OCI-LY7 (cell line): ENCODE measurements around the gene RHOA. TPM values are rescaled to one million over a fixed set of nuclear protein-coding genes. Genes with fewer than 3 reads are reported as not detected.

Experiments used
- BruUV-seq: library from RNA; stranded (reverse); fragments of 400-500 nt; replicated peaks from 2 replicates; lab custom pipeline; 2021; lab: Mats Ljungman, UMichigan
- CTCF ChIA-PET: fragments of 300-600 bp; sonication (Branson Sonifier 250); formaldehyde crosslinking; loops from one replicate; lab custom pipeline; 2022; ENCODE audit warnings: antibody characterized with exemption; ENCODE audit not compliant: unreplicated experiment; lab: Charles Lee
- POLR2A ChIA-PET: fragments of 300-600 bp; sonication (Branson Sonifier 250); formaldehyde crosslinking; loops from one replicate; lab custom pipeline; 2022; ENCODE audit warnings: antibody characterized with exemption; lab: Charles Lee
- DNase-seq: peaks from one replicate; pipeline ENCODE4 v3.0.0-alpha.2; 2015; ENCODE audit warnings: low spot score
- H2AFZ ChIP-seq: fragments of 200-600 bp; sonication (generic), shearing (Covaris generic); 2 replicates; pipeline ENCODE4 v1.6.1; 2014; ENCODE audit warnings: mild to moderate bottlenecking, antibody characterized with exemption, low read length, moderate library complexity
- H3K27ac ChIP-seq: fragments of 200-600 bp; sonication (generic); 2 replicates; pipeline ENCODE4 v1.5.1; 2014; ENCODE audit warnings: mixed run types, low read depth, mild to moderate bottlenecking, moderate library complexity, low read length, inconsistent platforms; ENCODE audit not compliant: poor library complexity, severe bottlenecking
- H3K36me3 ChIP-seq: fragments of 200-600 bp; sonication (generic); 2 replicates; pipeline ENCODE4 v1.6.1; 2014; ENCODE audit warnings: mild to moderate bottlenecking, antibody characterized with exemption, low read length, moderate library complexity, mixed read lengths; ENCODE audit not compliant: insufficient read depth
- H3K4me1 ChIP-seq: fragments of 200-600 bp; sonication (generic); 2 replicates; pipeline ENCODE4 v1.5.1; 2014; ENCODE audit warnings: mild to moderate bottlenecking, low read length; ENCODE audit not compliant: insufficient read depth, poor library complexity, severe bottlenecking
- H3K4me2 ChIP-seq: fragments of 200-600 bp; sonication (generic); 2 replicates; pipeline ENCODE4 v1.6.1; 2014; ENCODE audit warnings: mild to moderate bottlenecking, low read length
- H3K4me3 ChIP-seq: fragments of 200-600 bp; sonication (generic); 2 replicates; pipeline ENCODE4 v1.5.1; 2014; ENCODE audit warnings: mild to moderate bottlenecking, low read depth, low read length; ENCODE audit not compliant: poor library complexity, severe bottlenecking
- H3K79me2 ChIP-seq: fragments of 200-600 bp; sonication (generic); 2 replicates; pipeline ENCODE4 v1.6.1; 2016; ENCODE audit warnings: low read depth, mild to moderate bottlenecking, low read length, moderate library complexity, mixed read lengths; ENCODE audit not compliant: insufficient read depth
- H3K9me2 ChIP-seq: fragments of 200-600 bp; sonication (generic); 2 replicates; pipeline ENCODE4 v1.6.1; 2016; ENCODE audit warnings: mild to moderate bottlenecking, low read length, mixed read lengths; ENCODE audit not compliant: insufficient read depth
- H3K9me3 ChIP-seq: fragments of 200-600 bp; sonication (generic); 2 replicates; pipeline ENCODE4 v1.6.1; 2014; ENCODE audit warnings: mild to moderate bottlenecking, mixed run types, low read length, mixed read lengths
- H4K20me1 ChIP-seq: fragments of 200-600 bp; sonication (generic); 2 replicates; pipeline ENCODE4 v1.6.1; 2014; ENCODE audit warnings: mild to moderate bottlenecking, antibody characterized with exemption, low read length, moderate library complexity, mixed read lengths; ENCODE audit not compliant: insufficient read depth
- CTCF ChIP-seq: fragments of 200-600 bp; sonication (generic); conservative IDR thresholded peaks from 2 replicates; pipeline ENCODE4 v1.5.1; 2014; ENCODE audit warnings: mild to moderate bottlenecking, antibody characterized with exemption, low read length, moderate library complexity, mixed read lengths
- EZH2phosphoT487 ChIP-seq: fragments of 200-600 bp; sonication (generic); IDR thresholded peaks from 2 replicates; pipeline ENCODE4 v1.6.1; 2018; ENCODE audit warnings: low read depth, borderline replicate concordance, mild to moderate bottlenecking, mixed run types, antibody characterized with exemption, low read length, moderate library complexity, mixed read lengths
- intact Hi-C: fragments of 100-400 bp; cut with micrococcal nuclease; formaldehyde crosslinking; loops from one replicate; pipeline ENCODE4 v1.10.0; 2022; ENCODE audit not compliant: unreplicated experiment
- total RNA-seq, 2 experiments: library from RNA; depleted of rRNA in 1 of 2; stranded (reverse); fragments of >200 nt in 1 of 2; shearing (Covaris generic) in 1 of 2; gene quantifications; 2 replicates each; pipeline ENCODE4 v1.2.3, GENCODE V29; 2014 to 2022

RHOA gene
- total RNA-seq, 2 experiments from 2014 or later = 218 to 373 TPM

GRCh38 chr3:49460188-49460890, 48.6 kb upstream of the RHOA start:
- Histone ChIP-seq H3K9me2 (no peaks in the 10 kb centered on the region), H2AFZ (no peak overlapping the region), H3K79me2 (no peaks in the 10 kb centered on the region), H3K27ac (no peak overlapping the region), H3K36me3 (no peaks in the 10 kb centered on the region), H3K4me2 (no peak overlapping the region), H3K4me1 (no peaks in the 10 kb centered on the region), H4K20me1 (no peaks in the 10 kb centered on the region), H3K4me3 (no peak overlapping the region), H3K9me3 (no peaks in the 10 kb centered on the region)
- CTCF ChIA-PET = interaction anchor here (0.6 kb wide), 1 partner anchor 13 kb away, joined by 3 read pairs; no protein-coding TSS in a partner anchor
- no peak for TF ChIP-seq CTCF
- intact Hi-C loops = no loop called here
- DNase-seq = no peak
- BruUV-seq = no TSS peak
- POLR2A ChIA-PET = interaction anchor here (0.6 to 1.6 kb wide), 2 partner anchors 10 to 153 kb away, joined by 6 to 7 read pairs; partner anchors contain the start of gene DAG1

- Histone ChIP-seq H3K4me2 (no peak overlapping the region), H3K27ac (no peak overlapping the region), H3K4me1 (no peaks in the 10 kb centered on the region), H3K9me3 (no peaks in the 10 kb centered on the region), H3K4me3 (no peak overlapping the region), H4K20me1 (no peaks in the 10 kb centered on the region), H3K36me3 (no peaks in the 10 kb centered on the region), H2AFZ (no peak overlapping the region), H3K79me2 (no peaks in the 10 kb centered on the region), H3K9me2 (no peaks in the 10 kb centered on the region)
- ChIA-PET POLR2A (no interaction called here), CTCF (no interaction called here)
- no peak for DNase-seq
- intact Hi-C loops = no loop called here
- TF ChIP-seq EZH2phosphoT487 (no peak), CTCF (no peak)
- BruUV-seq = no TSS peak
These were observed 44.7 kb upstream of the RHOA start for GRCh38 chr3:49456466-49456865.
